Measurements from ENCODE around the gene SFPQ.

SFPQ gene

GRCh38 chr1:35172022-35172421, 20.9 kb downstream of the SFPQ start:
- no peak overlapping the region for H3K18ac ChIP-seq (ENCODE audit: low read length)
- no peak overlapping the region for H3K27ac ChIP-seq (replicated peaks; ENCODE audit: low read length)
- no peak overlapping the region for H2BK120ac ChIP-seq (ENCODE audit: low read depth, low read length)

GRCh38 chr1:35171579-35171978, 21.4 kb downstream of the SFPQ start:
- H3K27me3 ChIP-seq (ENCODE audit: control insufficient read depth in 3 of 3, insufficient read depth in 3 of 3, low read depth in 1 of 3, low read length in 3 of 3): no peaks in the 10 kb centered on the region
- no peak overlapping the region for H3K4me3 ChIP-seq (ENCODE audit: low read length in 2 of 2)
- no peaks in the 10 kb centered on the region for H3K79me1 ChIP-seq (ENCODE audit: low read depth, low read length)
- DNase-seq (ENCODE audit: low spot score): no peak
- H3K18ac ChIP-seq (ENCODE audit: low read length): no peak overlapping the region
- H3K4me1 ChIP-seq (ENCODE audit: control insufficient read depth in 2 of 2, insufficient read depth in 1 of 2, low read depth in 1 of 2, low read length in 2 of 2): no peaks in the 10 kb centered on the region
- H2BK5ac ChIP-seq (ENCODE audit: low read length): no peak overlapping the region
- H2AK5ac ChIP-seq (ENCODE audit: low read depth, low read length): no peak overlapping the region
- H3K4ac ChIP-seq (ENCODE audit: low read length): no peak overlapping the region
- no peak overlapping the region for H3K23ac ChIP-seq (ENCODE audit: low read depth, low read length, poor library complexity)
- H3K9me3 ChIP-seq (replicated peaks in 1 of 2; ENCODE audit: control insufficient read depth in 2 of 2, insufficient read depth in 1 of 2, low read depth in 1 of 2, low read length in 2 of 2): no peaks in the 10 kb centered on the region
- no peak overlapping the region for H2BK15ac ChIP-seq (ENCODE audit: low read length)
- no peak overlapping the region for H2BK120ac ChIP-seq (ENCODE audit: low read depth, low read length)
- WGBS, 2 donors (ENCODE audit: extremely low coverage in 2 of 2, insufficient read length in 2 of 2, insufficient replicate concordance in 1 of 2): no CpG with 5 or more reads among the region's 4 CpGs
- no peak overlapping the region for H2AFZ ChIP-seq (ENCODE audit: low read length)
- peaks cover 7 to 19% of the 10 kb centered on the region in 2 donors for H3K36me3 ChIP-seq (replicated peaks in 1 of 2; ENCODE audit: control insufficient read depth in 2 of 2, insufficient read depth in 2 of 2, low read length in 2 of 2)
- no peak overlapping the region for H4K8ac ChIP-seq (ENCODE audit: low read depth, low read length)
- no peak overlapping the region for H4K91ac ChIP-seq (ENCODE audit: low read depth, low read length, poor library complexity)
- H3K27ac ChIP-seq (replicated peaks; ENCODE audit: low read length): no peak overlapping the region
- H3K4me2 ChIP-seq (ENCODE audit: insufficient read depth, low read length, poor library complexity, severe bottlenecking): no peak overlapping the region
- H2BK12ac ChIP-seq (ENCODE audit: low read length): no peak overlapping the region
- no peak overlapping the region for H3K9ac ChIP-seq (ENCODE audit: low read depth, low read length, poor library complexity)
- no peak overlapping the region for H3K14ac ChIP-seq (ENCODE audit: low read length)

More at GRCh38 chr1:35172022-35172421, 20.9 kb downstream of the SFPQ start:
- H2BK5ac ChIP-seq (ENCODE audit: low read length): no peak overlapping the region
- no peak overlapping the region for H4K91ac ChIP-seq (ENCODE audit: low read depth, low read length, poor library complexity)
- H3K14ac ChIP-seq (ENCODE audit: low read length): no peak overlapping the region
- H3K4ac ChIP-seq (ENCODE audit: low read length): no peak overlapping the region
- H3K9me3 ChIP-seq (replicated peaks in 1 of 2; ENCODE audit: control insufficient read depth in 2 of 2, insufficient read depth in 1 of 2, low read depth in 1 of 2, low read length in 2 of 2): no peaks in the 10 kb centered on the region
- H3K79me1 ChIP-seq (ENCODE audit: low read depth, low read length): no peaks in the 10 kb centered on the region
- peaks cover 8 to 23% of the 10 kb centered on the region in 2 donors for H3K36me3 ChIP-seq (replicated peaks in 1 of 2; ENCODE audit: control insufficient read depth in 2 of 2, insufficient read depth in 2 of 2, low read length in 2 of 2)
- H2BK12ac ChIP-seq (ENCODE audit: low read length): no peak overlapping the region
- no peaks in the 10 kb centered on the region for H3K27me3 ChIP-seq (ENCODE audit: control insufficient read depth in 3 of 3, insufficient read depth in 3 of 3, low read depth in 1 of 3, low read length in 3 of 3)
- no peak overlapping the region for H4K8ac ChIP-seq (ENCODE audit: low read depth, low read length)
- DNase-seq (ENCODE audit: low spot score): no peak
- H3K9ac ChIP-seq (ENCODE audit: low read depth, low read length, poor library complexity): no peak overlapping the region
- no peak overlapping the region for H3K23ac ChIP-seq (ENCODE audit: low read depth, low read length, poor library complexity)
- WGBS, 2 donors (ENCODE audit: extremely low coverage in 2 of 2, insufficient read length in 2 of 2, insufficient replicate concordance in 1 of 2): no CpG with 5 or more reads among the region's 8 CpGs
- no peak overlapping the region for H2BK15ac ChIP-seq (ENCODE audit: low read length)
- no peak overlapping the region for H3K4me2 ChIP-seq (ENCODE audit: insufficient read depth, low read length, poor library complexity, severe bottlenecking)
- no peak overlapping the region for H2AFZ ChIP-seq (ENCODE audit: low read length)
- no peaks in the 10 kb centered on the region for H3K4me1 ChIP-seq (ENCODE audit: control insufficient read depth in 2 of 2, insufficient read depth in 1 of 2, low read depth in 1 of 2, low read length in 2 of 2)
- no peak overlapping the region for H2AK5ac ChIP-seq (ENCODE audit: low read depth, low read length)
- no peak overlapping the region for H3K4me3 ChIP-seq (ENCODE audit: low read length in 2 of 2)

- Histone ChIP-seq H3K27ac (replicated peaks; ENCODE audit: low read length) (no peak overlapping the region), H3K9ac (ENCODE audit: low read depth, low read length, poor library complexity) (no peak overlapping the region), H2AK5ac (ENCODE audit: low read depth, low read length) (no peak overlapping the region), H2BK12ac (ENCODE audit: low read length) (no peak overlapping the region), H3K4me3 (ENCODE audit: low read length in 2 of 2) (no peak overlapping the region), H2BK120ac (ENCODE audit: low read depth, low read length) (no peak overlapping the region), H2BK15ac (ENCODE audit: low read length) (no peak overlapping the region), H3K27me3 (ENCODE audit: control insufficient read depth in 3 of 3, insufficient read depth in 3 of 3, low read depth in 1 of 3, low read length in 3 of 3) (no peaks in the 10 kb centered on the region), H3K23ac (ENCODE audit: low read depth, low read length, poor library complexity) (no peak overlapping the region), H3K4ac (ENCODE audit: low read length) (no peak overlapping the region), H3K9me3 (replicated peaks in 1 of 2; ENCODE audit: control insufficient read depth in 2 of 2, insufficient read depth in 1 of 2, low read depth in 1 of 2, low read length in 2 of 2) (peaks cover 2% of the 10 kb centered on the region in 2 donors), H2AFZ (ENCODE audit: low read length) (no peak overlapping the region), H2BK5ac (ENCODE audit: low read length) (no peak overlapping the region), H3K4me2 (ENCODE audit: insufficient read depth, low read length, poor library complexity, severe bottlenecking) (no peak overlapping the region), H4K8ac (ENCODE audit: low read depth, low read length) (no peak overlapping the region), H3K79me1 (ENCODE audit: low read depth, low read length) (no peaks in the 10 kb centered on the region), H4K91ac (ENCODE audit: low read depth, low read length, poor library complexity) (no peak overlapping the region), H3K4me1 (ENCODE audit: control insufficient read depth in 2 of 2, insufficient read depth in 1 of 2, low read depth in 1 of 2, low read length in 2 of 2) (no peaks in the 10 kb centered on the region), H3K36me3 (replicated peaks in 1 of 2; ENCODE audit: control insufficient read depth in 2 of 2, insufficient read depth in 2 of 2, low read length in 2 of 2) (no peaks in the 10 kb centered on the region), H3K18ac (ENCODE audit: low read length) (no peak overlapping the region), H3K14ac (ENCODE audit: low read length) (no peak overlapping the region)
- no CpG with 5 or more reads among the region's 3 CpGs for WGBS, 2 donors (ENCODE audit: extremely low coverage in 2 of 2, insufficient read length in 2 of 2, insufficient replicate concordance in 1 of 2)
- no peak for DNase-seq (ENCODE audit: low spot score)
These were observed 28.1 kb downstream of the SFPQ start for GRCh38 chr1:35164893-35165292.

GRCh38 chr1:35151220-35151619, 41.7 kb downstream of the SFPQ start:
- Histone ChIP-seq H2AFZ (ENCODE audit: low read length) (no peak overlapping the region), H3K14ac (ENCODE audit: low read length) (no peak overlapping the region), H3K27me3 (ENCODE audit: control insufficient read depth in 3 of 3, insufficient read depth in 3 of 3, low read depth in 1 of 3, low read length in 3 of 3) (no peaks in the 10 kb centered on the region), H2BK120ac (ENCODE audit: low read depth, low read length) (no peak overlapping the region), H3K4ac (ENCODE audit: low read length) (no peak overlapping the region), H2BK12ac (ENCODE audit: low read length) (no peak overlapping the region), H2BK15ac (ENCODE audit: low read length) (no peak overlapping the region), H3K9ac (ENCODE audit: low read depth, low read length, poor library complexity) (no peak overlapping the region), H3K36me3 (replicated peaks in 1 of 2; ENCODE audit: control insufficient read depth in 2 of 2, insufficient read depth in 2 of 2, low read length in 2 of 2) (no peaks in the 10 kb centered on the region), H3K4me2 (ENCODE audit: insufficient read depth, low read length, poor library complexity, severe bottlenecking) (no peak overlapping the region), H3K79me1 (ENCODE audit: low read depth, low read length) (peaks cover 3% of the 10 kb centered on the region), H3K27ac (replicated peaks; ENCODE audit: low read length) (no peak overlapping the region), H3K4me1 (ENCODE audit: control insufficient read depth in 2 of 2, insufficient read depth in 1 of 2, low read depth in 1 of 2, low read length in 2 of 2) (peaks cover 0 to 2% of the 10 kb centered on the region in 2 donors), H3K18ac (ENCODE audit: low read length) (no peak overlapping the region), H3K23ac (ENCODE audit: low read depth, low read length, poor library complexity) (no peak overlapping the region), H4K8ac (ENCODE audit: low read depth, low read length) (no peak overlapping the region), H3K9me3 (replicated peaks in 1 of 2; ENCODE audit: control insufficient read depth in 2 of 2, insufficient read depth in 1 of 2, low read depth in 1 of 2, low read length in 2 of 2) (no peaks in the 10 kb centered on the region), H4K91ac (ENCODE audit: low read depth, low read length, poor library complexity) (no peak overlapping the region), H3K4me3 (ENCODE audit: low read length in 2 of 2) (no peak overlapping the region), H2BK5ac (ENCODE audit: low read length) (no peak overlapping the region), H2AK5ac (ENCODE audit: low read depth, low read length) (no peak overlapping the region)
- no peak for DNase-seq (ENCODE audit: low spot score)
- WGBS, 2 donors (ENCODE audit: extremely low coverage in 2 of 2, insufficient read length in 2 of 2, insufficient replicate concordance in 1 of 2): no CpG with 5 or more reads among the region's 5 CpGs
